A549 (cell line): ENCODE measurements around the gene ATP9B. TPM values are rescaled to one million over a fixed set of nuclear protein-coding genes. Genes with fewer than 3 reads are reported as not detected.

Source experiments
- ATAC-seq, 2 experiments: fragments of 200-7000 bp in 1 of 2; fragments of >200 bp in 1 of 2; cut with Nextera tagmentation in 1 of 2; cut with Tn5 transposase in 1 of 2; 3 replicates each; pipeline versions ENCODE4 v1.8.0 to v1.9.1; 2018 to 2020; ENCODE audit warnings: mild to moderate bottlenecking in 1 of 2, moderate library complexity in 1 of 2
- CTCF ChIA-PET: fragments of 300-600 bp; sonication (Branson Sonifier 250); formaldehyde crosslinking; extraction: SDS; loops from one replicate; lab custom pipeline; 2021; ENCODE audit warnings: antibody characterized with exemption, inconsistent platforms; lab: Yijun Ruan, JAX
- POLR2A ChIA-PET: fragments of 350-600 bp; formaldehyde crosslinking; extraction: SDS; loops from one replicate; lab custom pipeline; 2021; ENCODE audit warnings: antibody characterized with exemption, inconsistent platforms; lab: Yijun Ruan, JAX
- DNase-seq, 2 experiments: peaks; one replicate each; pipeline versions ENCODE4 v3.0.0 to v3.0.0-alpha.2; 2011 to 2016; ENCODE audit warnings: low read depth in 1 of 2, low spot score in 1 of 2
- FAIRE-seq: peaks from 2 replicates; lab custom pipeline; 2011; peaks lifted over from hg19 to GRCh38; lab: Jason Lieb, UNC
- H3K27ac ChIP-seq, 2 experiments: fragments of >200 bp; sonication (Bioruptor Twin); formaldehyde crosslinking; 3 replicates each; pipeline ENCODE4 v1.5.1; 2016 to 2017
- H3K4me1 ChIP-seq: fragments of >200 bp; sonication (Bioruptor Twin); formaldehyde crosslinking; 3 replicates; pipeline ENCODE4 v1.6.1; 2016
- H3K4me2 ChIP-seq: fragments of >200 bp; sonication (Bioruptor Twin); formaldehyde crosslinking; 3 replicates; pipeline ENCODE4 v1.6.1; 2016
- H3K4me3 ChIP-seq: fragments of >200 bp; sonication (Bioruptor Twin); formaldehyde crosslinking; 3 replicates; pipeline ENCODE4 v1.5.1; 2016
- H3K9me3 ChIP-seq: fragments of >200 bp; sonication (Bioruptor Twin); formaldehyde crosslinking; 3 replicates; pipeline ENCODE4 v1.6.1; 2016
- BHLHE40 ChIP-seq: IDR thresholded peaks from 2 replicates; pipeline ENCODE4 v1.6.1; 2012; ENCODE audit warnings: low read depth, low read length, inconsistent platforms
- CEBPB ChIP-seq, 2 experiments: fragments of >200 bp in 1 of 2; sonication (Bioruptor Twin) in 1 of 2; formaldehyde crosslinking in 1 of 2; IDR thresholded peaks; 2 replicates each; pipeline ENCODE4 v1.6.1; 2012 to 2016
- EHMT2 ChIP-seq: fragments of 200-600 bp; sonication (generic); IDR thresholded peaks from 2 replicates; pipeline ENCODE4 v1.6.1; 2016; ENCODE audit warnings: antibody characterized with exemption, low read depth, mild to moderate bottlenecking, moderate library complexity
- EP300 ChIP-seq, 2 experiments: fragments of >200 bp; sonication (Bioruptor Twin); formaldehyde crosslinking; IDR thresholded peaks; 2 replicates in 1 of 2; 3 replicates in 1 of 2; pipeline ENCODE4 v1.6.1; 2016 to 2017
- FOSB ChIP-seq: fragments of 250-450 bp; sonication (Bioruptor Pico); IDR thresholded peaks from 2 replicates; pipeline ENCODE4 v1.5.0; 2020; ENCODE audit warnings: mild to moderate bottlenecking, moderate library complexity
- FOSL2 ChIP-seq, 2 experiments: fragments of 450-650 bp in 1 of 2; fragments of >200 bp in 1 of 2; sonication (Bioruptor Twin) in 1 of 2; formaldehyde crosslinking; IDR thresholded peaks; 2 replicates each; pipeline versions ENCODE4 v1.5.0 to v1.6.1; 2016 to 2020; ENCODE audit warnings: mild to moderate bottlenecking in 1 of 2, moderate library complexity in 1 of 2
- HDAC2 ChIP-seq: fragments of 200-600 bp; sonication (generic); IDR thresholded peaks from 2 replicates; pipeline ENCODE4 v1.6.1; 2016
- HEYL ChIP-seq: fragments of 250-450 bp; sonication (Bioruptor Pico); IDR thresholded peaks from 2 replicates; pipeline ENCODE4 v1.8.0; 2021; ENCODE audit warnings: mild to moderate bottlenecking, moderate library complexity
- HOXA7 ChIP-seq: fragments of 250-450 bp; sonication (Bioruptor Pico); IDR thresholded peaks from 2 replicates; pipeline ENCODE4 v1.5.0; 2020; ENCODE audit warnings: mild to moderate bottlenecking, moderate library complexity
- HOXB13 ChIP-seq: fragments of 250-450 bp; sonication (Bioruptor Pico); IDR thresholded peaks from 2 replicates; pipeline ENCODE4 v1.5.0; 2020; ENCODE audit warnings: low read depth, mild to moderate bottlenecking, moderate library complexity
- JUN ChIP-seq, 2 experiments: fragments of >200 bp; sonication (Bioruptor Twin); formaldehyde crosslinking; IDR thresholded peaks; 2 replicates in 1 of 2; 3 replicates in 1 of 2; pipeline ENCODE4 v1.6.1; 2016 to 2017
- KDM1A ChIP-seq: fragments of 200-600 bp; sonication (generic); IDR thresholded peaks from 2 replicates; pipeline ENCODE4 v1.6.1; 2016; ENCODE audit warnings: low read depth, mild to moderate bottlenecking
- NFE2L2 ChIP-seq: fragments of 150-350 bp; conservative IDR thresholded peaks from 2 replicates; pipeline ENCODE4 v1.6.1; 2014; ENCODE audit warnings: low read length
- POLR2A ChIP-seq: IDR thresholded peaks from 2 replicates; pipeline ENCODE4 v1.6.1; 2012; ENCODE audit warnings: mild to moderate bottlenecking, low read length
- RAD21 ChIP-seq, 2 experiments: fragments of >200 bp in 1 of 2; sonication (Bioruptor Twin) in 1 of 2; formaldehyde crosslinking in 1 of 2; IDR thresholded peaks in 1 of 2; conservative IDR thresholded peaks in 1 of 2; 2 replicates in 1 of 2; 3 replicates in 1 of 2; pipeline ENCODE4 v1.6.1; 2012 to 2018; ENCODE audit warnings: inconsistent platforms in 1 of 2
- RARB ChIP-seq: fragments of 250-450 bp; sonication (Bioruptor Pico); IDR thresholded peaks from 2 replicates; pipeline ENCODE4 v1.8.0; 2021; ENCODE audit warnings: mild to moderate bottlenecking, moderate library complexity
- REST ChIP-seq: fragments of 200-600 bp; sonication (generic); IDR thresholded peaks from 2 replicates; pipeline ENCODE4 v1.6.1; 2016; ENCODE audit warnings: antibody characterized with exemption, mild to moderate bottlenecking, moderate library complexity
- RNF2 ChIP-seq: fragments of 200-600 bp; sonication (generic); IDR thresholded peaks from 2 replicates; pipeline ENCODE4 v1.6.1; 2016; ENCODE audit warnings: low read depth, mild to moderate bottlenecking, antibody characterized with exemption, moderate library complexity, borderline replicate concordance
- SMC3 ChIP-seq: fragments of >200 bp; sonication (Bioruptor Twin); formaldehyde crosslinking; IDR thresholded peaks from 3 replicates; pipeline ENCODE4 v1.6.1; 2018; ENCODE audit warnings: inconsistent platforms
- USF2 ChIP-seq: fragments of 450-650 bp; IDR thresholded peaks from 2 replicates; pipeline ENCODE4 v1.6.1; 2014; ENCODE audit warnings: antibody characterized with exemption
- ZFP36 ChIP-seq: fragments of 450-650 bp; IDR thresholded peaks from 2 replicates; pipeline ENCODE4 v1.6.1; 2014; ENCODE audit warnings: borderline replicate concordance; ENCODE audit not compliant: partially characterized antibody
- ZSCAN20 ChIP-seq: fragments of 250-450 bp; sonication (Bioruptor Pico); IDR thresholded peaks from 2 replicates; pipeline ENCODE4 v1.8.0; 2022; ENCODE audit warnings: mild to moderate bottlenecking, moderate library complexity
- WGBS: methylation state at CpG from one replicate; pipeline ENCODE4 v1.1.6; 2017; ENCODE audit errors: missing lambda C conversion rate; 5-methylcytosine and 5-hydroxymethylcytosine counted together
- polyA plus RNA-seq, 4 experiments: library from polyadenylated mRNA; depleted of rRNA in 3 of 4; stranded (reverse); fragments of >200 nt; fragmentation: RNase III in 1 of 4; extraction: RNeasy Plus Mini Kit Qiagen cat#74134 plus additional on column Dnase treatment in 1 of 4; gene quantifications; 2 replicates in 3 of 4; 3 replicates in 1 of 4; pipeline ENCODE4 v1.2.3, GENCODE V29; 2011 to 2017
- TF ChIP-seq, protein P1 (sequence below): fragments of >200 bp; sonication (Bioruptor Twin); formaldehyde crosslinking; IDR thresholded peaks from 3 replicates; pipeline ENCODE4 v1.5.1; 2016

The ATP9B gene
- polyA plus RNA-seq, 2 of the 4 experiments (the other 2 are of a cell fraction) = 22.6 to 35.7 TPM

GRCh38 chr18:79173742-79174141 is 104.5 kb downstream of the ATP9B start:
- 88% methylated on average over 2 of the region's 2 CpGs for WGBS
- ChIA-PET CTCF (no interaction called here), POLR2A (no interaction called here)
- FAIRE-seq (no peak), ATAC-seq (no peak), DNase-seq (no peak)
- H3K4me3 ChIP-seq = no peak overlapping the region
- no peak overlapping the region for H3K27ac ChIP-seq
- no peak overlapping the region for H3K4me2 ChIP-seq
- TF ChIP-seq FOSL2 (IDR thresholded peaks at IDR 0.05) = no peak
- TF ChIP-seq FOSL2 (CRISPR knock-in tag; IDR thresholded peaks at IDR 0.05) = no peak
- no peak for TF ChIP-seq CEBPB (IDR thresholded peaks at IDR 0.05)
- no peak for TF ChIP-seq BHLHE40
- TF ChIP-seq USF2 = no peak
- TF ChIP-seq SMC3 = no peak
- TF ChIP-seq, all 56 proteins: peak for 0
- H3K4me1 ChIP-seq = no peaks in the 10 kb centered on the region
- no peaks in the 10 kb centered on the region for H3K9me3 ChIP-seq

DNA sequence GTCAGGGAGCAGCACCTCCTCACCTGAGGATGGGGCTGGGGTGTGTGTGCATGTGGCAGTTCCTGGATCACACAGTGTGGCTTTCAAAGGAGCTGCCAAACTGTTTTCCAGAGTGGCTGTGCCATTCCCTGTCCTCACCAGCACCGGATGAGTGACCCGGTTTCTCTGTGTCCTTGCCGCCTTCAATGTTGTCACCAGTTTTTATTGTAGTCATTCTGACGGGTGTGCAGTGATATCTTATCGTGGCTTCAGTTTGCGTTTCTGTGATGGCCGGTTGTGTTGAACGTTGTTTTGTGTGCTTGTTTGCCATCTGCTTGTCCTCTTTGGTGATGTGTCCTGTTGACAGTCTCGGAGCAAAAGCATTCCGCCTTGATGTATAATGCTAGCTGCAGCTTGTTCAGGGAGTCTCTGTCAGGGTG is 108.9 kb downstream of the ATP9B start:
- no peak for ATAC-seq
- Histone ChIP-seq H3K4me1 (no peaks in the 10 kb centered on the region), H3K4me3 (no peak overlapping the region), H3K27ac (no peak overlapping the region), H3K4me2 (no peak overlapping the region), H3K9me3 (no peaks in the 10 kb centered on the region)
- WGBS = 98% methylated on average over 10 of the region's 10 CpGs
- CTCF ChIA-PET = no interaction called here
- POLR2A ChIA-PET = no interaction called here
- TF ChIP-seq HOXA7 (no peak), BHLHE40 (no peak), RAD21 (conservative IDR thresholded peaks at IDR 0.05 in 1 of 2, IDR thresholded peaks at IDR 0.05 in 1 of 2) (no peak), RNF2 (no peak), HEYL (no peak), HOXB13 (no peak), REST (no peak), RARB (CRISPR knock-in tag) (no peak), EHMT2 (no peak), EP300 (IDR thresholded peaks at IDR 0.05) (no peak), JUN (IDR thresholded peaks at IDR 0.05) (no peak), HDAC2 (no peak), NFE2L2 (no peak), KDM1A (no peak), POLR2A (no peak), FOSB (no peak), ZFP36 (no peak), ZSCAN20 (CRISPR knock-in tag) (no peak)
- TF ChIP-seq, protein P1, sequence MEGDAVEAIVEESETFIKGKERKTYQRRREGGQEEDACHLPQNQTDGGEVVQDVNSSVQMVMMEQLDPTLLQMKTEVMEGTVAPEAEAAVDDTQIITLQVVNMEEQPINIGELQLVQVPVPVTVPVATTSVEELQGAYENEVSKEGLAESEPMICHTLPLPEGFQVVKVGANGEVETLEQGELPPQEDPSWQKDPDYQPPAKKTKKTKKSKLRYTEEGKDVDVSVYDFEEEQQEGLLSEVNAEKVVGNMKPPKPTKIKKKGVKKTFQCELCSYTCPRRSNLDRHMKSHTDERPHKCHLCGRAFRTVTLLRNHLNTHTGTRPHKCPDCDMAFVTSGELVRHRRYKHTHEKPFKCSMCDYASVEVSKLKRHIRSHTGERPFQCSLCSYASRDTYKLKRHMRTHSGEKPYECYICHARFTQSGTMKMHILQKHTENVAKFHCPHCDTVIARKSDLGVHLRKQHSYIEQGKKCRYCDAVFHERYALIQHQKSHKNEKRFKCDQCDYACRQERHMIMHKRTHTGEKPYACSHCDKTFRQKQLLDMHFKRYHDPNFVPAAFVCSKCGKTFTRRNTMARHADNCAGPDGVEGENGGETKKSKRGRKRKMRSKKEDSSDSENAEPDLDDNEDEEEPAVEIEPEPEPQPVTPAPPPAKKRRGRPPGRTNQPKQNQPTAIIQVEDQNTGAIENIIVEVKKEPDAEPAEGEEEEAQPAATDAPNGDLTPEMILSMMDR = no peak
- FAIRE-seq = no peak
- no peak for DNase-seq
